Esophagus squamous epithelium (tissue), 5 donors: Measurements from ENCODE around the gene BMERB1. TPM values are rescaled to one million over a fixed set of nuclear protein-coding genes. Genes with fewer than 3 reads are reported as not detected.

ENCODE experiments used
- DNase-seq: peaks from one replicate; lab custom pipeline; 2025; lab: John Stamatoyannopoulos, UW
- H3K27ac ChIP-seq, 4 donors: fragments of 200-600 bp; sonication (generic); one replicate each; pipeline ENCODE4 v1.5.1; 2016 to 2019; ENCODE audit warnings: mild to moderate bottlenecking in 1 of 4
- H3K27me3 ChIP-seq, 4 donors: fragments of 200-600 bp; sonication (generic); 1 replicate in 3 of 4; 2 replicates in 1 of 4; pipeline versions ENCODE4 v1.5.1 to v1.6.0; 2017 to 2021; ENCODE audit warnings: antibody characterized with exemption in 1 of 4
- H3K36me3 ChIP-seq, 3 donors: fragments of 200-600 bp; sonication (generic); one replicate each; pipeline ENCODE4 v1.5.1; 2016 to 2019
- H3K4me1 ChIP-seq, 3 donors: fragments of 200-600 bp; sonication (generic); one replicate each; pipeline ENCODE4 v1.5.1; 2017 to 2019
- H3K4me3 ChIP-seq, 4 donors: fragments of 200-600 bp; sonication (generic); 1 replicate in 3 of 4; 2 replicates in 1 of 4; pipeline ENCODE4 v1.5.1; 2016 to 2019; ENCODE audit warnings: mild to moderate bottlenecking in 2 of 4, moderate library complexity in 1 of 4
- H3K9me3 ChIP-seq, 3 donors: fragments of 200-600 bp; sonication (generic); one replicate each; pipeline ENCODE4 v1.5.1; 2016 to 2019
- POLR2A ChIP-seq, 4 donors: fragments of 450-650 bp; IDR thresholded peaks; one replicate each; pipeline ENCODE4 v1.6.1; 2017; ENCODE audit warnings: antibody characterized with exemption in 4 of 4, mild to moderate bottlenecking in 4 of 4, moderate library complexity in 3 of 4
- WGBS, 2 donors: methylation state at CpG; one replicate each; pipeline ENCODE4 v1.1.5; 2018; 5-methylcytosine and 5-hydroxymethylcytosine counted together
- intact Hi-C: fragments of 100-400 bp; cut with DNase I; formaldehyde crosslinking; loops from one replicate; pipeline ENCODE4 v1.15.0; 2022
- total RNA-seq, 4 donors: library from RNA; depleted of rRNA; stranded (reverse); fragments of >200 nt; gene quantifications; one replicate each; pipeline ENCODE4 v1.1.0, GENCODE V29; 2016
- TF ChIP-seq, protein P1 (sequence below), 6 experiments: fragments of 450-650 bp in 4 of 6; fragments of 200-600 bp in 2 of 6; sonication (generic) in 2 of 6; IDR thresholded peaks; one replicate each; pipeline ENCODE4 v1.5.1; 2016 to 2019; ENCODE audit warnings: antibody characterized with exemption in 6 of 6, mild to moderate bottlenecking in 4 of 6, moderate library complexity in 4 of 6
- donor health status: DM: yes; HTN: yes; CAD: no.

Gene BMERB1
- total RNA-seq, 4 donors from 2014 or later: 3.4 to 38.1 (median 14.9) TPM

DNA sequence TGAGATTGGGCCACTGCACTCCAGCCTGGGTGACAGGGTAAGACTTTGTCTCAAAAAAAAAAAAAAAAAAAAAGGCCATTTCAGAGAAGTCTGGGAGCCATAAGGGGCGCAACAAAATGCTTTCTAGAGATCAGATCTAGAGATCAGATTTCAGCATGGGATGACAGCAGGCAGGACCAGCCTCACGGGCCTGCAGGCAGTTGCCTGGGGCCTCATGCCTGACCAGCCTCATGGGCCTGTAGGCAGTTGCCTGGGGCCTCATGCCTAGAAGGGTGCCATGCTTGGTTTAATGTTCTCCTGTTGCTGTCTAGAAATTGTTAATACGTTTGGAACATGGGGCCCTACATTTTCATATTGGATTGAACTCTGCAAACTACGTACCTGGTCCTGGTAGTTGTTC is 149.1 kb downstream of the BMERB1 start:
- no peak for TF ChIP-seq POLR2A (IDR thresholded peaks at IDR 0.05)
- TF ChIP-seq, protein P1, sequence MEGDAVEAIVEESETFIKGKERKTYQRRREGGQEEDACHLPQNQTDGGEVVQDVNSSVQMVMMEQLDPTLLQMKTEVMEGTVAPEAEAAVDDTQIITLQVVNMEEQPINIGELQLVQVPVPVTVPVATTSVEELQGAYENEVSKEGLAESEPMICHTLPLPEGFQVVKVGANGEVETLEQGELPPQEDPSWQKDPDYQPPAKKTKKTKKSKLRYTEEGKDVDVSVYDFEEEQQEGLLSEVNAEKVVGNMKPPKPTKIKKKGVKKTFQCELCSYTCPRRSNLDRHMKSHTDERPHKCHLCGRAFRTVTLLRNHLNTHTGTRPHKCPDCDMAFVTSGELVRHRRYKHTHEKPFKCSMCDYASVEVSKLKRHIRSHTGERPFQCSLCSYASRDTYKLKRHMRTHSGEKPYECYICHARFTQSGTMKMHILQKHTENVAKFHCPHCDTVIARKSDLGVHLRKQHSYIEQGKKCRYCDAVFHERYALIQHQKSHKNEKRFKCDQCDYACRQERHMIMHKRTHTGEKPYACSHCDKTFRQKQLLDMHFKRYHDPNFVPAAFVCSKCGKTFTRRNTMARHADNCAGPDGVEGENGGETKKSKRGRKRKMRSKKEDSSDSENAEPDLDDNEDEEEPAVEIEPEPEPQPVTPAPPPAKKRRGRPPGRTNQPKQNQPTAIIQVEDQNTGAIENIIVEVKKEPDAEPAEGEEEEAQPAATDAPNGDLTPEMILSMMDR (IDR thresholded peaks at IDR 0.05): no peak
- H3K9me3 ChIP-seq: peaks cover 0 to 6% (median 0%) of the 10 kb centered on the region in 3 donors
- H3K27ac ChIP-seq: no peak overlapping the region
- H3K36me3 ChIP-seq: peaks cover 5 to 54% (median 5%) of the 10 kb centered on the region in 3 donors
- H3K4me1 ChIP-seq: peaks cover 0 to 12% (median 7%) of the 10 kb centered on the region in 3 donors
- H3K4me3 ChIP-seq: no peak overlapping the region
- no peaks in the 10 kb centered on the region for H3K27me3 ChIP-seq
- 83 to 84% methylated on average over 4 of the region's 4 CpGs for WGBS, 2 donors
- intact Hi-C loops: no loop called here
- DNase-seq: no peak

DNA sequence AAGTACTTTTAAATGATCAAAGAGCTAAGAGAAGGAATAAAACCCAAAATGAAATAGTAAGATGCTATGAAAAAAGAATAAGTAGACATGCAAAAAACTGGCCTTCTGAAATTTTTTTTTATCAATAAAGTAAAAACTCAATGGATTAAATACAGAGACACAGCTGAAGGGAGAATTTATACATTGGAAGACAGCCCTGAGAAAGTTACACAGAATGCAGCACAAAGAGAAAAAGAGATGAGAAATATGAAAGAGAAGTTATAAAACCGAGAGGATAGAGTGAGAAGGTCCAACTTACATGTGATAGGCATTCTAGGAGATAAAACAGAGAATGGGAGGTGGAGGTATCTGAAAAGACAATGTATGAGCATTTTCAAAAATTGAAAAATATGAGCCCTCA is 151.6 kb downstream of the BMERB1 start:
- Histone ChIP-seq H3K4me3 (no peak overlapping the region), H3K9me3 (peaks cover 0 to 6% (median 0%) of the 10 kb centered on the region in 3 donors), H3K4me1 (peaks cover 10 to 33% (median 24%) of the 10 kb centered on the region in 3 donors), H3K36me3 (peaks cover 5 to 58% (median 5%) of the 10 kb centered on the region in 3 donors), H3K27me3 (no peaks in the 10 kb centered on the region), H3K27ac (no peak overlapping the region)
- TF ChIP-seq, protein P1 (IDR thresholded peaks at IDR 0.05): no peak
- TF ChIP-seq POLR2A (IDR thresholded peaks at IDR 0.05): no peak
- DNase-seq: no peak
- intact Hi-C loops: no loop called here
- 88 to 96% methylated on average over 1 of the region's 1 CpG for WGBS, 2 donors

- intact Hi-C loops: no loop called here
- H3K36me3 ChIP-seq: peaks cover 5 to 52% (median 5%) of the 10 kb centered on the region in 3 donors
- no peaks in the 10 kb centered on the region for H3K27me3 ChIP-seq
- peaks cover 10 to 34% (median 21%) of the 10 kb centered on the region in 3 donors for H3K4me1 ChIP-seq
- H3K4me3 ChIP-seq: no peak overlapping the region
- DNase-seq: no peak
- TF ChIP-seq, protein P1 (IDR thresholded peaks at IDR 0.05): no peak
- no peak for TF ChIP-seq POLR2A (IDR thresholded peaks at IDR 0.05)
- 97% methylated on average over 6 of the region's 12 CpGs; no CpG with 5 or more reads in 1 of the 2 donors for WGBS, 2 donors
- no peak overlapping the region for H3K27ac ChIP-seq
- peaks cover 0 to 6% (median 0%) of the 10 kb centered on the region in 3 donors for H3K9me3 ChIP-seq
Measured at GRCh38 chr16:15586716-15587115, 152.3 kb downstream of the BMERB1 start.

GRCh38 chr16:15587152-15587825 is 152.9 kb downstream of the BMERB1 start:
- intact Hi-C loops: no loop called here
- peaks cover 10 to 35% (median 24%) of the 10 kb centered on the region in 3 donors for H3K4me1 ChIP-seq
- no peak overlapping the region for H3K27ac ChIP-seq
- no peak for TF ChIP-seq POLR2A (IDR thresholded peaks at IDR 0.05)
- TF ChIP-seq, protein P1 (IDR thresholded peaks at IDR 0.05): no peak
- peaks cover 0 to 6% (median 0%) of the 10 kb centered on the region in 3 donors for H3K9me3 ChIP-seq
- peaks cover 5 to 47% (median 5%) of the 10 kb centered on the region in 3 donors for H3K36me3 ChIP-seq
- 95 to 96% methylated on average over 13 of the region's 17 CpGs for WGBS, 2 donors
- no peak overlapping the region for H3K4me3 ChIP-seq
- H3K27me3 ChIP-seq: no peaks in the 10 kb centered on the region
- no peak for DNase-seq

DNA sequence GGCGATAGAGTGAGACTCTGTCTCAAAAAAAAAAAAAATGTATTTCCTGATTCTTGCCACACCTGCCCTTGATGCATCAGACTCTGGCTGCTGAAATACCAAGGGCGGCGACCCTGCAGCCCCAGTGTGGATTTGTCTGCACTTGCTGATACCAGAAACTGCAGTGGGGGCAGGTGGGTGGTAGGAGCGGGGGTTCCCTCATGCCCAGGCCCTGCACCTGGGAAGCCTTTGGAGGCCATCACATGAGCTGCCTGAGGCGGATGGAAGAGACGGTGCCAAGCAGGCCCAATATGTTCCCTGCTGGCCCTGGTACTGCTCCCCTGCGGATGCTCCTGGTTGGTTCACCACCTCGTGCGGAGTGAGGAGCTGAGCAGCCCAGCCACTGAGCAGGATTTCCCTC is 157.9 kb downstream of the BMERB1 start:
- Histone ChIP-seq H3K4me1 (peaks cover 10 to 44% (median 32%) of the 10 kb centered on the region in 3 donors), H3K9me3 (no peaks in the 10 kb centered on the region), H3K27me3 (no peaks in the 10 kb centered on the region), H3K36me3 (peaks cover 4 to 50% (median 16%) of the 10 kb centered on the region in 3 donors), H3K4me3 (no peak overlapping the region), H3K27ac (peak overlapping the region; percentile 58 to 93 (median 68))
- TF ChIP-seq POLR2A (IDR thresholded peaks at IDR 0.05): no peak
- TF ChIP-seq, protein P1 (IDR thresholded peaks at IDR 0.05): peak in 1 of 6 experiments; percentile 15
- no peak for DNase-seq
- WGBS, 2 donors: 19 to 42% methylated on average over 3 to 9 of the region's 9 CpGs
- intact Hi-C loops: no loop called here
